Activated naive CD4-positive, alpha-beta T cell treated with anti-CD3 and anti-CD28 coated beads, Interleukin-2, amount 10 ng/mL, durations not matched to agents 5 hours and 36 hours (primary cell): ENCODE data around the gene HAO2. TPM values are rescaled to one million over a fixed set of nuclear protein-coding genes. Genes with fewer than 3 reads are reported as not detected.

Experiments
- total RNA-seq, 2 experiments: library from RNA; stranded (reverse); gene quantifications; one replicate each; pipeline ENCODE4 v1.2.3, GENCODE V29; 2021

The HAO2 gene
- not detected for total RNA-seq

GRCh38 chr1:119368554-119368953, at the start of gene HAO2:
HAO2 (plus strand) TSS chr1:119368785; CDS start chr1:119381086, 12,301 bp downstream.

GRCh38 chr1:119414950-119415349, 46.4 kb downstream of the HAO2 start, which contains the start of gene HSD3B2:
HSD3B2 (plus strand) TSS chr1:119415150; CDS start chr1:119415420, 270 bp downstream.

Other genes with a start within 250 kb of the HAO2 start
- 10 to 100 TPM; 10.4 to 11.8 TPM for gene WARS2, start 228.1 kb upstream of the HAO2 start, total RNA-seq
- gene HSD3B2, start 46.4 kb downstream of the HAO2 start, total RNA-seq, result not detected
- not detected for gene HSD3B1, start 138.4 kb downstream of the HAO2 start, total RNA-seq